Erythroblast (primary cell): Measurements from ENCODE around the gene PAM.
"Not testable (repeated sequence)": the region's sequence is repeated elsewhere in the genome, so short reads cannot be mapped to it uniquely, and the experiment has no call there.

Source experiments
- DNase-seq, 2 experiments: peaks; one replicate each; lab custom pipeline; 2025; lab: John Stamatoyannopoulos, UW
- GATA1 ChIP-seq: IDR thresholded peaks from 2 replicates; pipeline ENCODE4 v1.6.1; 2011; ENCODE audit warnings: low read depth, mild to moderate bottlenecking, control low read depth, low read length, moderate library complexity
- POLR2A ChIP-seq: IDR thresholded peaks from 2 replicates; pipeline ENCODE4 v1.6.1; 2011; ENCODE audit warnings: mild to moderate bottlenecking, low read length

Gene PAM

DNA sequence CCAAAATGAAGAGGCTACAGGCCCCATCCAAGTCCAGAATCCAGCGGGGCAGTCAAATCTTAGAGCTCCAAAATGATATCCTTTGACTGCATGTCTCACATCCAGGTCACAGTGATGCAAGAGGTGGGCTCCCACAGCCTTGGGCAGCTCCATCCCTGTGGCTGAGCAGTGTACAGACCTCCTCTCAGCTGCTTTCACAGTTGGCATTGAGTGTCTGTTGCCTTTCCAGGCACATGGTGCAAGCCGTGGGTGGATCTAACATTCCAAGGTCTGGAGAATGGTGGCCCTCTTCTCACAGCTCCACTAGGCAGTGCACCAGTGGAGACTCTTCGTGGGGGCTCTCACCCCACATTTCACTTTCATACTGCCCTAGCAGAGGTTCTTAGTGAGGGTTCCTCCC lies 244.1 kb downstream of the PAM start:
- TF ChIP-seq GATA1 (no peak), POLR2A (no peak)
- no peak for DNase-seq

DNA sequence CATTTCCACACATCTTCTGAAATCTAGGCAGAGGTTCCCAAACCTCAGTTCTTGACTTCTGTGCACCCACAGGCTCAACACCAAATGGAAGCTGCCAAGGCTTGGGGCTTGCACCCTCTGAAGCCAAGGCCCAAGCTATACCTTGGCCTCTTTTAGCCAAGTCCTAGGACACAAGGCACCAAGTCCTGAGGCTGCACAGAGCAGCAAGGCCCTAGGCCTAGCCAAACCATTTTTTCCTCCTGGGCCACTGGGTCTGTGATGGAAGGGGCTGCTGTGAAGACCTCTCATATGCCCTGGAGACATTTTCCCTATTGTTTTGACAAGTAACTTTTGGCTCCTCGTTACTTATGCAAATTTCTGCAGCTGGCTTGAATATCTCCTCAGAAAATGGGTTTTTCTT lies 244.5 kb downstream of the PAM start:
- not testable (repeated sequence) for DNase-seq

DNA sequence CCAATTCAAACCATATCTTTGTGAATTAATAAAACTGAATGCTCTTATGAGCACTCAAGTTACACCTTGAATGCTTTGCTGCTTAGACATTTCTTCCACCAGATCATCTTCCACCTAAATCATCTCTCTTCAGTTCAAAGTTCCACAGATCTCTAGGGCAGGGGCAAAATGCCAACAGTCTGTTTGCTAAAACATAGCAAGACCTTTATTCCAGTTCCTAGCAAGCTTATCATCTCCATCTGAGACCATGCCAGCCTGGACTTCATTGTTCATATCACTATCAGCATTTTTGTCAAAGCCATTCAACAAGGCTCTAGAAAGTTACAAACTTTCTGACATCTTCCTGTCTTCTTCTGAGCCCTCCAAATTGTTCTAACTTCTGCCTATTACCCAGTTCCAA lies 245.0 kb downstream of the PAM start:
- DNase-seq = no peak
- no peak for TF ChIP-seq POLR2A
- no peak for TF ChIP-seq GATA1

DNA sequence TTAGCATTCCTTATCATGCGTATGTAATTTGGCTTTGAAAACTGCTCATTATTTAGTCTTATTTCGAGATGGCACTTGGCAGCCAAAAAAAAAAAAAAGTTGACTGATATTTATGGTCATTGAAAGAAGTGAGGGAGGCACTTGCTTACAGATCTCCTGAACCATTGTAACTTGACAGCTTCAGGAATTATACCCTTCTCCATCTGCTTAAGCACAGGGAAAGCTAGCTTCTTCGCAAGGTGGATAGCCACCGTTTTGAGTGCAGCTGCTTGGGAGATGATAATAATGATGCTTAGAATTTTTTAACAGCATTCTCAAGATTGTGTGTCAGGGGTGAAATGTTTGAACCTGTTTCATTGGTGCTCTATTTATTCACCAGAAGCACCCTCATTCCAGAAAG lies 248.8 kb downstream of the PAM start:
- no peak for DNase-seq
- TF ChIP-seq POLR2A = no peak
- no peak for TF ChIP-seq GATA1

DNA sequence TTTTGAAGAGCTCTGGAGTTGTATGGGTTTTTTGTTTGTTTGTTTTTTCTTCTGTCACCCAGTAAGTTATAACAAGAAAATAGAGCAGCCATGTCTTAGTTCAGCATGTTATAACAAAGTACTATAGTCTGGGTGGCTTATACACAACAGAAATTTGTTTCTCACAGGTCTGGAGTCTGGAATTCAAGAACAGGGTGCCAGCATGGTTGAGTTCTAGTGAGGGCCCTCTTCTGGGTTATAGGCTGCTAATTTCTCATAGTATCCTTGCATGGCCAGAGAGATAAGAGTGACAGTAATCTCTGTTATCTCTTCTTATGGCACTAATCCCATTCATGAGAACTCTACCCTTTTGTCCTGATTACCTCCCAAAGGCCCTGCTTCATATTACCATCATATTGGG lies 250.2 kb downstream of the PAM start:
- no peak for TF ChIP-seq GATA1
- TF ChIP-seq POLR2A = no peak
- peak in 1 of 2 experiments; percentile 47 for DNase-seq

DNA sequence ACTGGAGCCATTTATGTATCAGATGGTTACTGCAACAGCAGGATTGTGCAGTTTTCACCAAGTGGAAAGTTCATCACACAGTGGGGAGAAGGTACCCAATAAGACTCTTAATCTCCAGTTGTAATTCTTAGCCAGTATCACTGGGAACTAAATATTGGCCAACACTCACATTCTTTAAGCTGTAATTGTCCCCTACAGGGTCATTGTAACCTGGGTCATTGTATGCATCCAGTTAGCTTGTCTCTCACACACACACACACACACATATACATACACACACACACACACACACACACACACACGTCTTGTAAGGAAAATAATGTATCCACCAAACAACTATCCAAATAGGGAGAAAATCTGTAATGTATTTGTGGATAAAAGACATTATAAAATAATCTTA lies 251.8 kb downstream of the PAM start:
- no peak for DNase-seq
- TF ChIP-seq POLR2A (no peak), GATA1 (no peak)

DNA sequence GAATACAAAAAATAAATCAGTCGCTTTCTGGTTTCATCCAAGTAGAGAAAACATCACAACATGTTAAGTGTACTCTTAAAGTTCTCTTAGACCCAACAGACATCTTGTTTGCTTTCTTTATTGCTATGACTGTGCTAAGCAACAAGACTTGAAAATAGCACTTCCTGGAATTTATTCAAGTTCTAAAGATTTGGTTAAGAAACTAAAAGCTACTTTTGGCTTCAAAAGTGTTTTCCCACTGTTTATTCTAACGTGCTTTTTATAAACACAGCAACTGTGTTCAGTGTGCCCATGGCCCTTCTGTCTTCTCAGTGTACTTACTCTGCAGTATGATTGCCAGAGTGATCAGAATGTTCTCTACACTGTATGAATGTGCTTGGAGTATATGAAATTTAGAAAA lies 255.1 kb downstream of the PAM start:
- DNase-seq = no peak
- no peak for TF ChIP-seq GATA1
- no peak for TF ChIP-seq POLR2A

DNA sequence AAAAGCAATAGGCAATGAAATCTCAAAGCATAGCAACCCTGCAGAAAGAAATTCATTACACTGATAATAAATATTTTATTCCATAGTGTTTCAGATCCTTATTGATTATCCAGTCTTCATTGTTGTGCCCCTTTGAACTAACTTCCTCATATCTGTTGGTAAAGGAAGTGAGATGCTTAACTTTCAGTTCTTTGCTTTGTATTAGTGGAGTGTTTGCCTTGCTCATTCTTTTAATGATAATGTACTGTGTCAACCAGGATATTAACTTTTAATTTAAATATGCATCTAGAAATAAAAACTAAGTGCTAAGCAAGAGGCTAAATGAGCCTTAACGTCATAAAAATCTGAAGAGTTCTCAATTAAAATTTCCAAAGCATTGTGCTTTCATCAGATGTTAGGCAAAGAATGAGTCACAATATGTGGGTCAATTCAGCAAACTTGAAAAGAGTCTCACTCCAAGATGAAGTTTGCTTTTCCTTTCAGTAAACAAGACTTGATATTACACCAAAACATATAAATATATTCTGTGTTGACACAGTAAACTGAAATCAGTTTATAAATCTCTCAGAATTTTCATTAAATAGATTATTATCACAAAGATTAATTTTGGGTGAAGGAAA lies 258.9 kb downstream of the PAM start:
- TF ChIP-seq POLR2A = no peak
- no peak for DNase-seq

DNA sequence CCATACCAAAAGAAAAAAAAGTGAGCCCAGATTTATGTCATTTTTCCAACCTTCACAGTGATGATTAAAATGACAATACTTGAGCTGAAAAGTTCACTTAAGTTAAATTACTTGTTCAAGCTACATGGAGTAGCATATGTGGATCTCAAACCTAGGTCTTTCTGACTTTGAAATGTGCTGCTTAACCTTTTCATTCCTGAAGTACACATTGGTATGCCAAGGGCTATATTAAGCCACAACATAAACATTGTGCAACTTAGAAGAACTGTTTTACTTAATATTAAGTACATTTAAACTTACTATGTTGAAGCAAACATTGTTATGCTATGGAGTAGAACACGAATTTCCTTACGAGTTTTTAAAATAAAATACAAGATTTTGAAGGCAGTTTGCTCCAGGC lies 259.9 kb downstream of the PAM start:
- DNase-seq = no peak
- TF ChIP-seq GATA1 (no peak), POLR2A (no peak)

DNA sequence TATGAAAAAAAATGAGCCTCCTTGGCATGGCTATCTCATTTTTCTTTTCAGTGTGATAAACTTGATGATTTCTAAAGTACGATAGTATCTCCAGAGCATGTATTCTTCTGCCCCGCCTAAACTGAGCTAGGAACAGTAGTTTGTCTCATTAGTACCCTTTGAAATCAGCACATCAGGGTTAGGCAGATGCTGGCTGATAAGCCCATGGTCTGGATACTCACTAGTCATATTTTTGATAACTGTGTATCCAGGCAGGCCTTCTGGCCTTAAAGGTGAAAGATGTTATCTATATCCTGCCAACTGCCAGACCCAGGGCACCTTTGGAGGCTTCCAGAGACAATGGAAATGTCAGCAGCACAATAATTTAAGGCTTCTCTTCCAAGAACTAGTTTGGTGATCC lies 261.1 kb downstream of the PAM start:
- TF ChIP-seq POLR2A (no peak), GATA1 (no peak)
- DNase-seq = peak in 1 of 2 experiments; percentile 39

DNA sequence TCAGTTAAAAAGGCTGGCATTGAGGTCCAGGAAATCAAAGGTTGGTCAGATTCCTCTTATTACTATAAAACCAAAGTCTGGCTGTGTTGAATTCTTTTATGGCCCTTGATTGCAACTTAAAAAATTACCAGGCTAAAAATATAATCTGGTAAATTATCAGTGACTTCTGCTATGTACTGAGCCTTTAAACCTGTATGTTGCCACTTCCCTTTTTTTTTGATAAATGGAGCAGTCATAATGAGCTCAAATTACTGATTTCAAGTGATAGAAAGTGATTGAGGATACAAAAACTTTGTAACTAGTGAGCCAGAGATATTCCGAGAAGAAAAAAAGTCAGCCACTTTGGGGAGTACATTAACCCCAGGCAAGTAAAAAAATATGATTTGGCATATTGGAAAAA lies 264.7 kb downstream of the PAM start:
- TF ChIP-seq GATA1 = no peak
- TF ChIP-seq POLR2A = no peak
- no peak for DNase-seq

DNA sequence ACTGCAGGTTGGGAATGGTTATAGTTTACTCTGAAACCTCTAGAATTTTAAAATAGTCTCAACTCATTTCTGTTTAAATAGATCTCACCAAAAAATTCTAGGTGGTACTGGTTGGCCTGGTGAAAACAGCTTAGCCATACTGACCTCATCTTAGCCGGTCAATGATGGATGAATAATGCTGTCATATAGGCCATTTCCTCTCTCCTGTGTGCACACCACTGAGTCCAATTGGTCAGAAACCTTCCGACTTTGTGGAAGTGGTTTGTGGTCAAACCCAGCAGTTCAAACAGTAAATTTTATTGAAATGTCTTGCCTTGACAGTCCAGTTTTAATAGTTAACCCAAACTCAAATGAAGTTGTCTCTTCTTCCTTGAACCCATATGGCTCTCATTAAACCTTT lies 266.2 kb downstream of the PAM start:
- no peak for DNase-seq
- TF ChIP-seq POLR2A (no peak), GATA1 (no peak)

DNA sequence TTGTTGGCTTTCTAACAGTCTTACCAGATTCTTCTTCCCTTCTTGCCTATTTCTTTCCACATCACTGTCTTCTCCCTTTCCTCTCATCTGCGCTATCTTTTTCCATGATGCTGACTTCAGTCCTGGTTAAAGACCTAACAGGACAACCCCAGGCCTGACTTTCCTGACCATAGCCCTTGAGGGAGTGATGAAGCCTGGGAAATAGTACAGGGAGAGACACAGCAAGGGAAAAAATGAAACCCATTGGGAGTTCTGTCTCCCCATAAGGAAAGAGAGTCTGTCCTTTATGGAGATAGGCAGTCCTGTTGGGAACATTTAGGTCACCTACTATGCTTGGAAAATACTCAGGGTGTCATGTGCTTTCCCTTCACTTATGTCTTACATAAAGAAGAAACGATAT lies 272.2 kb downstream of the PAM start:
- DNase-seq = no peak
- no peak for TF ChIP-seq POLR2A
- no peak for TF ChIP-seq GATA1

DNA sequence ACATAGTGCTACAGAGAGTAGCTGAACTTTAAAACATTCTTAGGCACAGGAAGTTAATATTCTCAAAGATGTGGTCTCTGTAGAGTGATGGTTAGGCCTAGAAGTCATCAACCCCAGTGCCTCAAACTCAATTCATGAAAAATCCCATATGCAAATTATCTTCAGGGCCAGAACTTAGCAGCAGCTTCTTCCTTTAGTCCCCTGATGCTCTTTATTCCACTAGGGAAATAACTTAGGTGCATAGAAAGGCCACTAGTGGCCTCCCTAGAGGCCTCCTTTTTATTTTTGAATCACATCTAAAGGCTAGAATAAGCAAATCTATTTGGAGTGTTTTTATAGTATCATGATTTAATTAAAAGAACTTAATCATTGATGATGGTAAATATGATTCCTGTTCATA lies 276.5 kb downstream of the PAM start:
- no peak for TF ChIP-seq POLR2A
- TF ChIP-seq GATA1 = no peak
- DNase-seq = no peak

DNA sequence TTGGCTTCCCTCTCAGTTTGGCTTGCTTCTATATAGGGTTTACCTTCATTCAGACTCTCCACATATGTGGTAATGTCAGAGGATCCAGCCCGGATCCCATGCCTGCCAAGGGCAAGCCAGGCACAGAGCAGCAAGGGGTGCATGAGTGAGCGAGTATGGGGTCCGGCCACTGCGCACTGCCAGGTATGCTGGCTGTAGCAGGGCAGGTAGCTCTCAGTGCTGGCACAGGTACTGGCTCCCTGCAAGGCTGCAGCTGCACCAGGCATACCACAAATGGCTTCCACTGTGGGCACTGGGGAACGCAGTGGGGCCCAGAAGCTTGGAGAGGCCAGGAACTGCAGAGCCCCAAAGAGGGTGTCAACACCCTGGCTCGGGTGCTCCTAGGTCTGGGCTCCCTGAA lies 278.6 kb downstream of the PAM start:
- DNase-seq = no peak
- TF ChIP-seq GATA1 = no peak
- TF ChIP-seq POLR2A = no peak

DNA sequence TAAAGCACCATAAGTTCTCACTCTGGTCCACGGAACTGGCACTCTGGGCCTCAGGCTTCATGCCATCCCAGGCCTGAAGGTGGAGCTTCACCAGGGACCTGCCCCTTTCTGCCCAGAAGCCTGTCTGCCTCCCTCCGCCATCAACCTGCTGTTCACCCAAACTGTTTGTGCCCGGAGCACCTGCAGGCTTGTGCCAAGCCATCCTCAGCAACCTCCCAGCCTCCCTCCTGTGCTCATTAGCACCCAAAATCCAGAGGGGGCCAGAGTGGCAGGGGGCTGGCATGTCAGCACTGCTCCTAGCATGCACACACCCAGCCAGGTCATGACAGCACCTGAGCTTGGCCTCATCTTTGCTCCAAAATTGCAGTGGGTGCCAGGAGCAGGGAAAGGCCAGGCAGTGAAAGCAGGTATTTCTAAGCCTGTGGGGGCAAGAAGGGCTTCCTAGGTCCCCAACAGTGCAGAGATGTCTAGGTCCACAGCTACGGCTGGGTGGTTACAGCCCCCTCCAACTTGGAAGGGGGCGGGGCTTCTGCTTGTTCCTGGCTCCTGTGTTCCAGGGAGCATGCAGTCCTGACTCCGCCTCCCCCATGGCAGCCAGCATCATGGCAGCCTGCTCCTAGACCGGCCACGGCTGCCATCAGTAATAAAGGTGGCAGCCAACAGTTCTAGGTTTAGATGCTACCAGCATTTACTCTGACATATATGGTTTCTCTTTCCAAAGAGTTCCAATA lies 279.7 kb downstream of the PAM start:
- no peak for DNase-seq
- TF ChIP-seq POLR2A = no peak
- TF ChIP-seq GATA1 = no peak
